Esophagus squamous epithelium (tissue), 5 donors: Measurements from ENCODE around the gene FOXE3. TPM values are rescaled to one million over a fixed set of nuclear protein-coding genes. Genes with fewer than 3 reads are reported as not detected.

Experiments
- DNase-seq: peaks from one replicate; lab custom pipeline; 2025; lab: John Stamatoyannopoulos, UW
- H3K27ac ChIP-seq, 4 donors: fragments of 200-600 bp; sonication (generic); one replicate each; pipeline ENCODE4 v1.5.1; 2016 to 2019; ENCODE audit warnings: mild to moderate bottlenecking in 1 of 4
- H3K27me3 ChIP-seq, 4 donors: fragments of 200-600 bp; sonication (generic); 1 replicate in 3 of 4; 2 replicates in 1 of 4; pipeline versions ENCODE4 v1.5.1 to v1.6.0; 2017 to 2021; ENCODE audit warnings: antibody characterized with exemption in 1 of 4
- H3K36me3 ChIP-seq, 3 donors: fragments of 200-600 bp; sonication (generic); one replicate each; pipeline ENCODE4 v1.5.1; 2016 to 2019
- H3K4me1 ChIP-seq, 3 donors: fragments of 200-600 bp; sonication (generic); one replicate each; pipeline ENCODE4 v1.5.1; 2017 to 2019
- H3K4me3 ChIP-seq, 4 donors: fragments of 200-600 bp; sonication (generic); 1 replicate in 3 of 4; 2 replicates in 1 of 4; pipeline ENCODE4 v1.5.1; 2016 to 2019; ENCODE audit warnings: mild to moderate bottlenecking in 2 of 4, moderate library complexity in 1 of 4
- H3K9me3 ChIP-seq, 3 donors: fragments of 200-600 bp; sonication (generic); one replicate each; pipeline ENCODE4 v1.5.1; 2016 to 2019
- CTCF ChIP-seq, 6 experiments: fragments of 450-650 bp in 4 of 6; fragments of 200-600 bp in 2 of 6; sonication (generic) in 2 of 6; IDR thresholded peaks; one replicate each; pipeline ENCODE4 v1.5.1; 2016 to 2019; ENCODE audit warnings: antibody characterized with exemption in 6 of 6, mild to moderate bottlenecking in 4 of 6, moderate library complexity in 4 of 6
- POLR2A ChIP-seq, 4 donors: fragments of 450-650 bp; IDR thresholded peaks; one replicate each; pipeline ENCODE4 v1.6.1; 2017; ENCODE audit warnings: antibody characterized with exemption in 4 of 4, mild to moderate bottlenecking in 4 of 4, moderate library complexity in 3 of 4
- WGBS, 2 donors: methylation state at CpG; one replicate each; pipeline ENCODE4 v1.1.5; 2018; 5-methylcytosine and 5-hydroxymethylcytosine counted together
- intact Hi-C: fragments of 100-400 bp; cut with DNase I; formaldehyde crosslinking; loops from one replicate; pipeline ENCODE4 v1.15.0; 2022
- total RNA-seq, 4 donors: library from RNA; depleted of rRNA; stranded (reverse); fragments of >200 nt; gene quantifications; one replicate each; pipeline ENCODE4 v1.1.0, GENCODE V29; 2016
- donor health status: DM: yes; HTN: yes; CAD: no.

The FOXE3 gene
- total RNA-seq, 4 donors from 2014 or later: not detected

DNA sequence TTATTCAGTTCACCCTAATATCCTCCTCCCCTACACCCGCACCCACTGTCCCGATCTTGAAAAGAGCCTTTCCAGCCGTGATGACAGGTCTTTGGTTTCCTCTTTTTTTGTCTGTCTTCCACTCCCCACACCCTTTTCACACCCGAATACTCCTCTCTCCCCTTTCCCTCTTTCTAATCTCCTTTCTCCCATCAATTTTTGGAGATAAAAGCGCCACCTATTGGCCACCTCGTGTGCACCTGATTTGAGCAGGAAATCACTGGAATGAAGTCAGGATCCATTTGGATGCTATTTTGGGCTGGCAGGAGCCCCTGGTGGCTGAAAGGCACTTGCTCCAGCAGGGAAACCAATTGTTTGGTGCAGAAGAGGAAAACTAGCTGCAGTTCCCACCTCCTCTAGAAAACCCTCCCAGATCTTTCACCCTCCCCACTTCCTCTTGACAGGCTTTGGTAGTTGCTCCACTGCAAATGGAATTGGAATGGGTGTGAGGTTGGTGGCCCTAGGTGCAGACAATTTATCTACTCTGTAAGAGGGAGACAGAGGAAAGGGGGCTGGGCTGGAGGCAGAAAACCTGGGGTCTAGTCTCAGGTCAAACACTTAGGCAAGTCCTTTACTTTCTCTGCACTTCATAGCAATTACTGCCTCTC lies 8.4 kb downstream of the FOXE3 start:
- peak; percentile 13 to 69 (median 58) for TF ChIP-seq CTCF (IDR thresholded peaks at IDR 0.05)
- TF ChIP-seq POLR2A (IDR thresholded peaks at IDR 0.05): no peak
- no peak for DNase-seq
- H3K4me1 ChIP-seq: no peaks in the 10 kb centered on the region
- 3 to 6% methylated on average over 6 of the region's 6 CpGs for WGBS, 2 donors
- H3K27ac ChIP-seq: no peak overlapping the region
- peaks cover 0 to 90% (median 0%) of the 10 kb centered on the region in 4 donors for H3K27me3 ChIP-seq
- H3K36me3 ChIP-seq: no peaks in the 10 kb centered on the region
- H3K4me3 ChIP-seq: no peak overlapping the region
- no peaks in the 10 kb centered on the region for H3K9me3 ChIP-seq
- intact Hi-C loops: no loop called here

DNA sequence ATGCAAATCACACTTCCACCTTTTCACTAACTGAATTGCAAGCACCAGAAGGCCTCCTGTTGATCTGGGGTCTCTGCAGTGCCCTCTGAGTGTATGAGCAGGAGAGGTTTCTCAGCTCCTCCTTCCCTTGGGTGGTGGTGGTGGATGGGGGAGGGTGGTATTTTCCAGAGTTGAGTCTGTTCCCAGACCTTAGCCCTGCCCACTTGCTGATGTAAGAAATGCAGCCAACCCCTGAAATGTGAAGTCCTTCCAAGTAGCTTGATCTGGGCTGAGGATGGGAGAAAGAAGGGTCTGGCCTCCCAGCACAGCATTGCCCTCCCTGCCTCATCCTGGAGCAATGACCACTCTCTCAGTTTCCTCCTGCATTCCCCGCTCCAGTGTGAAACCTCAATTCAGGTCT lies 15.4 kb downstream of the FOXE3 start:
- H3K4me1 ChIP-seq: peaks cover 32 to 43% (median 35%) of the 10 kb centered on the region in 3 donors
- H3K36me3 ChIP-seq: no peaks in the 10 kb centered on the region
- no peak overlapping the region for H3K27ac ChIP-seq
- peaks cover 5 to 99% (median 22%) of the 10 kb centered on the region in 4 donors for H3K27me3 ChIP-seq
- TF ChIP-seq CTCF (IDR thresholded peaks at IDR 0.05) (no peak), POLR2A (IDR thresholded peaks at IDR 0.05) (no peak)
- no peaks in the 10 kb centered on the region for H3K9me3 ChIP-seq
- 83 to 100% methylated on average over 1 of the region's 1 CpG for WGBS, 2 donors
- DNase-seq: no peak
- intact Hi-C loops: no loop called here
- H3K4me3 ChIP-seq: no peak overlapping the region

GRCh38 chr1:47432071-47433036 lies 16.3 kb downstream of the FOXE3 start:
- DNase-seq: no peak
- peak; percentile 57 to 73 (median 66) for TF ChIP-seq CTCF (IDR thresholded peaks at IDR 0.05)
- no peak for TF ChIP-seq POLR2A (IDR thresholded peaks at IDR 0.05)
- H3K36me3 ChIP-seq: no peaks in the 10 kb centered on the region
- H3K27me3 ChIP-seq: peaks cover 5 to 100% (median 24%) of the 10 kb centered on the region in 4 donors
- H3K4me1 ChIP-seq: peaks cover 32 to 52% (median 37%) of the 10 kb centered on the region in 3 donors
- WGBS, 2 donors: 14 to 24% methylated on average over 19 to 20 of the region's 32 CpGs
- intact Hi-C loops: no loop called here
- H3K27ac ChIP-seq: no peak overlapping the region
- H3K9me3 ChIP-seq: no peaks in the 10 kb centered on the region
- peak overlapping the region in 2 of 4 donors; percentile 15 to 29 for H3K4me3 ChIP-seq

- no peak overlapping the region for H3K27ac ChIP-seq
- WGBS, 2 donors: 44 to 60% methylated on average over 4 to 8 of the region's 17 CpGs
- no peak for TF ChIP-seq CTCF (IDR thresholded peaks at IDR 0.05)
- TF ChIP-seq POLR2A (IDR thresholded peaks at IDR 0.05): no peak
- H3K4me1 ChIP-seq: peaks cover 34 to 58% (median 37%) of the 10 kb centered on the region in 3 donors
- DNase-seq: no peak
- intact Hi-C loops: no loop called here
- H3K36me3 ChIP-seq: no peaks in the 10 kb centered on the region
- H3K27me3 ChIP-seq: peaks cover 5 to 100% (median 26%) of the 10 kb centered on the region in 4 donors
- H3K9me3 ChIP-seq: no peaks in the 10 kb centered on the region
- H3K4me3 ChIP-seq: peak overlapping the region in 1 of 4 donors; percentile 29
Observed at GRCh38 chr1:47433037-47433421, 16.9 kb downstream of the FOXE3 start.
